Activated T-cell treated with anti-CD3 and anti-CD28 coated beads, Interleukin-2, amount 50 U/mL, for 4 hours (primary cell): ENCODE data around the gene DIPK1C. TPM values are rescaled to one million over a fixed set of nuclear protein-coding genes. Genes with fewer than 3 reads are reported as not detected.

Source experiments
- ATAC-seq, 2 donors: fragments of 200-7000 bp; cut with Tn5 transposase; one replicate each; pipeline ENCODE4 v1.10.0; 2021
- DNase-seq: peaks from one replicate; pipeline ENCODE4 v3.0.0-alpha.2; 2020
- H3K27me3 Mint-ChIP-seq: one replicate; pipeline ENCODE4 v1.8.0; 2021; ENCODE audit warnings: low read depth, mixed read lengths
- H3K36me3 Mint-ChIP-seq: one replicate; pipeline ENCODE4 v1.8.0; 2022; ENCODE audit warnings: mixed read lengths; ENCODE audit not compliant: insufficient read depth
- H3K4me1 Mint-ChIP-seq: one replicate; pipeline ENCODE4 v1.8.0; 2021; ENCODE audit warnings: low read depth, mixed read lengths
- H3K4me3 Mint-ChIP-seq: one replicate; pipeline ENCODE4 v1.8.0; 2021; ENCODE audit warnings: mild to moderate bottlenecking, moderate library complexity, mixed read lengths
- H3K9me3 Mint-ChIP-seq: one replicate; pipeline ENCODE4 v1.8.0; 2021; ENCODE audit warnings: mixed read lengths
- total RNA-seq, 3 donors: library from RNA; stranded (reverse); gene quantifications; one replicate each; pipeline ENCODE4 v1.2.1, GENCODE V29; 2021

DIPK1C gene
- total RNA-seq, 3 donors from 2014 or later: not detected

DNA sequence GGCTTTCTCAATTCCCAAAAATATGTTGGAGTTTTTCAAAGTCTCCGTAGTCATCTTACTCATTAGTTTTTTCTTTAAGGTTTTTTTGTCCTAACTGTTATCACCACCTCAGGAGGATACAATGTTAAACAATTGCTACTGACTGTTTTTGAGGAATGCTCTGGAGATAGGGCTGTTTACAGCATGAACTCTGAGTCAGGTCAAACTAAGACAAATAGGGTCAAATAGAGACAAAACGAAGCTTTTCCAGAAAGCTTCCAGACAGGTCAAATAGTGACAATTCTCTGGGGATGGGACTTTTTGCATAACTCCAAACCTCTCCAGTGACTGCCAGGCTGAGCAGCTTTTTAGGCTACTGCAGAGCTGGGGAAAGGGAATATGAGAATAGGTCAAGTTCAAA, 15.2 kb upstream of the DIPK1C start:
- H3K27me3 Mint-ChIP-seq: peaks cover 3% of the 10 kb centered on the region
- peaks cover 9% of the 10 kb centered on the region for H3K9me3 Mint-ChIP-seq
- H3K4me3 Mint-ChIP-seq: no peak overlapping the region
- peaks cover 2% of the 10 kb centered on the region for H3K36me3 Mint-ChIP-seq
- no peak for DNase-seq
- no peak for ATAC-seq
- no peaks in the 10 kb centered on the region for H3K4me1 Mint-ChIP-seq

DNA sequence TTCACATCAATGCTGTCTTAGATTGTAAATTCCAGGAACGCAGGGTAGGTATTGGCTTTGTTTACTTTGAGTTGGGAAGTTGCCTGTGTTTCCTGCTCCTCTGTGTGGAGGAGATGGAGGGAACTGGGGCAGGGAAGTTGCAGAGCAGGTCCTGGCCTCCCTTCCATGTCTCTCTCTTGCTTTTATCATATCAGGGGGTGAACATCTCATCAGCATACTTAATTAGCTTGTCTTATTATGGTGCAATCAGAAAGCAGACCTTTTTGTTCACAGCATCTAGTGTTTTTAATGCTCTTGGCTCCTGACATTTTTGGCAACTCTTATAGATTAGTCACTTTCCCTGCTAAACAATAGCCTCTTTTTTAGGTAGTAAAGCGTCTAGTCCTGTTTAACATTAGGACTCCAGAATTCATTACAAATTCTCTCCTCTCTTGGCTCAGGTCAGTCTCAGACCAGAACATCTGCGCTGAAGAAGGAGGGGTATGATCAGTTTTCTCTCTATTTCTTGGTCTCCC, 11.5 kb upstream of the DIPK1C start:
- peaks cover 9% of the 10 kb centered on the region for H3K9me3 Mint-ChIP-seq

DNA sequence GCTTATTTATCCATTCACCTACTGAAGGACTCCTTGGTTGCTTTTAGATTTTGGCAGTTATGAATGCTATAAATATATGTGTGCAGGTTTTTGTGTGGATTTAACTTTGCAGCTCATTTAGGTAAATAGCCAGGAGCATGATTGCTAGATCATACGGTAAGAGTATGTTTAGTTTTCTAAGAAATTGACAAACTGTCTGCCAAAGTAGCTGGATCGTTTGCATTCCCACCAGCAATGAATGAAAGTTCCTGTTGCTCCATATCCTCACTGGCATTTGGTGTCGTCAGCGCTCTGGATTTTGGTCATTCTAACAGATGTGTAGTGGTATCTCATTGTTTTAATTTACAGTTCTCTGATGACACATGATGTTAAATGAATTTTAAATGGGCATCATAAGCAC, 8.7 kb upstream of the DIPK1C start:
- peaks cover 2% of the 10 kb centered on the region for H3K36me3 Mint-ChIP-seq
- no peak for ATAC-seq
- peaks cover 3% of the 10 kb centered on the region for H3K27me3 Mint-ChIP-seq
- no peaks in the 10 kb centered on the region for H3K4me1 Mint-ChIP-seq
- H3K9me3 Mint-ChIP-seq: peaks cover 9% of the 10 kb centered on the region
- H3K4me3 Mint-ChIP-seq: no peak overlapping the region
- no peak for DNase-seq

More for the DNA sequence above, 11.5 kb upstream of the DIPK1C start:
- Mint-ChIP-seq H3K36me3 (peaks cover 2% of the 10 kb centered on the region), H3K4me3 (no peak overlapping the region), H3K4me1 (no peaks in the 10 kb centered on the region), H3K27me3 (peaks cover 3% of the 10 kb centered on the region)
- no peak for ATAC-seq
- DNase-seq: no peak

DNA sequence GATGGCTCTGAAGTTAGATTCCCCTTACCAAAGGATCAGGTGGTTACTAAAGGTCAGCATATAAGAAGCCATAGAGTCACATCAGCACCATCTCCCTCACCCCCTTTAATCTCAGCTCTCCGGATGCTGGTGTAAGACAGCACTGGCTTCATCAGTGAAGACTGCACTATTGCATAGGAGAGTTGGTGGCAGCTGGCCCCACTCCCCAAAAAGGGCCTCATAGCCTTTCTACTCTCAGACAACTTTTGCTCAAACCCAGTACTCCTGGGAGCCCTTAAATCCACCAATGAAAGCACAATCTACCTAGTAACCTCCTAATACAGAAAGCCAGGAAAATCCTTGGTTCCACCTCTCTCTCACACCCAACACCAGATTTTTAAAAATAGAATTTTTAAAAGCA, 6.9 kb upstream of the DIPK1C start:
- ATAC-seq (no peak), DNase-seq (no peak)
- Mint-ChIP-seq H3K9me3 (no peaks in the 10 kb centered on the region), H3K36me3 (no peaks in the 10 kb centered on the region), H3K27me3 (peaks cover 6% of the 10 kb centered on the region), H3K4me3 (no peak overlapping the region), H3K4me1 (peaks cover 3% of the 10 kb centered on the region)

DNA sequence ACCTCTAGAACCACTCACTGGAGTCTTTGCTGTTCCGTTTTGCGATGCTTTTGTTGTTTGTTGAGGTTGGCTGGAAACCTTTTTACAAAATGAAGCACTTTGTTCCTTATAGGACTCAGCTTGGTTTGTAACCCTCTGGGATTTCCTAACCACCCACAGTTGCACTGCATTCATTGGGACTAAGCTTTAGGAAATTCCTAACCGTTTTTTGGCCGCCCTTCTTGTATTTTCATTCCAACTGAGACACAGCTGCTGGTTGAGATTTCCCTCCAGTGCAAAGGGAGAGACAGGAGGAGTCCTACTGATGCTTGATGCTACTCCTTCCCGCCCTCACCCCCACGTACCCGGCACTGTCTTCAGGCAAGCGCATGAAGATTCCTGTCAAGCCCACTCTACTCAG, 6.1 kb upstream of the DIPK1C start:
- H3K27me3 Mint-ChIP-seq: peaks cover 10% of the 10 kb centered on the region
- H3K9me3 Mint-ChIP-seq: no peaks in the 10 kb centered on the region
- H3K36me3 Mint-ChIP-seq: no peaks in the 10 kb centered on the region
- ATAC-seq: no peak
- DNase-seq: no peak
- no peak overlapping the region for H3K4me3 Mint-ChIP-seq
- peaks cover 6% of the 10 kb centered on the region for H3K4me1 Mint-ChIP-seq

DNA sequence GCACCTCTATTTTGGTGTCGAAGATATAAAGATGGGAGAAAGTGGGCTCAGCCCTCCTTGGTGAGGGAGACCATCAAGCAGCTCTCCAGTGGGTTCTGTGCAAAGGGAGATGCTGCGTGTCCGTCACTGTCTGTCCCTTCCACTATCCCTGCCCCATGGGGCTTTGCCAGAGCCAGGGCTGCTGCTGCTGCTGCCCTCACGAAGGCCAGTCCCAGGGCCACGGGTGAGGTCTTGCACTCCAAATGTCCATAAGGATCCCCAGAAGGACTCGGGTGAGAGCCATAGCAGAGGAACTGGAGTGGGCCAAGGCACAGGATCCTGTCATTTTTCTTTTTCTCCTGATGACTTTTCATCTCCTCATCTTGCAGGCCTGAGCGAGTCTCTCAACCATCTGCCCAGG, 3.7 kb upstream of the DIPK1C start:
- peaks cover 13% of the 10 kb centered on the region for H3K4me1 Mint-ChIP-seq
- DNase-seq (no peak), ATAC-seq (no peak)
- H3K36me3 Mint-ChIP-seq: no peaks in the 10 kb centered on the region
- H3K9me3 Mint-ChIP-seq: no peaks in the 10 kb centered on the region
- peaks cover 25% of the 10 kb centered on the region for H3K27me3 Mint-ChIP-seq
- no peak overlapping the region for H3K4me3 Mint-ChIP-seq

DNA sequence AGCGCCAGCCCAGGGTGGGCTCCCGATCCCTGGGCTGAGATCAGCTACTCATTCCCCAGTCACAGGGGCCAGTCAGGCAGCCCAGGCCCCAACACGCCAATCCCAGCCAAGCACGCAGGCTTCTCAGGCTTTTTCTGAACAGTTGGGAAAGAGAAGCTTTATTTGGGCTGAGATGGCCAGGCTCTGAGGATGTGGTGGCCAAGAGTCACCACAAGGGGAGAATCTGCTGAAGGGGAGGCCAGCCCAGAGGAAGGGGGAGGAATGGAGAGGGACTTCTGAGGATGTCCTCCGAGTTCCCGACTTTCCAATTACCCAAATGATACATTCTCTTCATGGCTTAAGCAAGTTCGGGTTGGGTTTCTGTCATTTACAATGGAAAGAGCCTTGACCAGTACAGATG, 2.8 kb upstream of the DIPK1C start:
- Mint-ChIP-seq H3K4me3 (no peak overlapping the region), H3K36me3 (no peaks in the 10 kb centered on the region), H3K9me3 (no peaks in the 10 kb centered on the region), H3K4me1 (peaks cover 13% of the 10 kb centered on the region), H3K27me3 (peaks cover 32% of the 10 kb centered on the region)
- no peak for ATAC-seq
- no peak for DNase-seq

DNA sequence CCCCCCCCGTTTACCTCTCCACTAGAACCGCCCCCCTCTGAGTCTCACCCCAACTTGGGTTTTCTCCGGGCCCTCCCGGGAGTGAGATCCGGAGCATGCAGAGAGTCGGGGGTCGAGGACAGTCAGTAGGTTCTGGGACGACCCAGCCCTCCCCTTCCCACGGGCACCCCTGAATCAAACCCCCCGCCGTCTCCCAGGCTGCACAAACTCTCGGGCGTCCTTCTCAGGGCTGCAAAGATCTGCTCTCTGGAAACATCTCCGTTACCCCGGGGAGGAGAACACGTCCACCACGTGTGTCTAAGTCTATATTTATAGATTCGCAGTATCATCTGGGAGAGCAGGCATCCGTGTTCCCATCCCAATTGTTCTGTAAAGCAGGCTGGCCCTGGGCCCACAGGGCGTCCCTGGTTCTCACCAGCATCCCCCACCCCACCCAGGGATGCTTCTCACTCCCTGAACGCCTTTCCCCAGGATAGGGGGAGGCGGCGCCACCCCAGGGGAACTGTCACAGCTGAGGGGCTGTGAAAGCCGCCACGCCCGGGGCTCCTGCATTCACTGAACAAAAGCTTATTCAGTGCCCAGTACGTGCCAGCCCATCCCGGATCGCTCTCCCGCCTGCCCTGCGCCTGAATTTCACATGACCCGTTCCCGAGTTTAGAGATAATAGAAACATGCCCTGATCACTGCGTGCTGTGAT, 765 bp upstream of the DIPK1C start:
- no peak for ATAC-seq
- H3K4me3 Mint-ChIP-seq: peak overlapping the region; percentile 69

DNA sequence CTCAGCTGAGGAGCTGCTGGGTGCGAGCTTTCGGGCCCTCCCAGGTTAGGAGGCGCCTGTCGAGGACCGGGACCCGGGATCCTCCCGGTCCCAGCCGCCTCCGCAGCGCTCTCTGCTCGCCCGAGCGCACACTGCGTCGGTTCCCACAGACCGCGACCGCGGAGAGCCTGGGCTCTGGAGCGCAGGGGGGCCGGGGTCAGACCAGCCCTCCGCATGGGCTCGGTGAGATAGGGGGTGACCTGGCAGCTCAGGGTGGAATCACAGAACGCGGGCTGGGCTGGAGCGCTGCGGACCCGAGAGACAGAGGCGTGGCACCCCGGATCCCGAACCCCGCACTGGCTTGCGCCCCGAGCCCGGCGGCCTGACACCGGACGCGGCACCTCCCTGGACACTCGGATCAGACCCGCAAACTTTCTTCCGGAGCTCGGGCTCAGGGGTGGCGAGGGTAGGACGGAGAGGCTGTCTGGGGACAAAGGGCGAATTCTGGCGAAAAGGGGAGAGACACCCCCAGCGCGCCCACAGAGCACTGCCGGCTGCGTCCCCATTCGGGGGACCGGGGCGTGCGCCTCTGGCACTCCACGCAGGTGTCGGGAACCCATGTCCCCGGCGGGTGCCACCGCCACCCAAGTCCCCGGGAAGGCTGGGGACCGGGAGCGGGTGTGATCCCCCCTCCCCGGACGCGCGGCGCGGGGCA, 612 bp downstream of the DIPK1C start:
- Mint-ChIP-seq H3K4me3 (no peak overlapping the region), H3K4me1 (peaks cover 13% of the 10 kb centered on the region), H3K9me3 (no peaks in the 10 kb centered on the region), H3K36me3 (no peaks in the 10 kb centered on the region), H3K27me3 (peaks cover 44% of the 10 kb centered on the region)
- ATAC-seq (peak; percentile 37), DNase-seq (no peak)

More for the DNA sequence above, 765 bp upstream of the DIPK1C start:
- Mint-ChIP-seq H3K9me3 (no peaks in the 10 kb centered on the region), H3K36me3 (no peaks in the 10 kb centered on the region), H3K27me3 (peaks cover 44% of the 10 kb centered on the region), H3K4me1 (peaks cover 13% of the 10 kb centered on the region)
- DNase-seq: no peak

DNA sequence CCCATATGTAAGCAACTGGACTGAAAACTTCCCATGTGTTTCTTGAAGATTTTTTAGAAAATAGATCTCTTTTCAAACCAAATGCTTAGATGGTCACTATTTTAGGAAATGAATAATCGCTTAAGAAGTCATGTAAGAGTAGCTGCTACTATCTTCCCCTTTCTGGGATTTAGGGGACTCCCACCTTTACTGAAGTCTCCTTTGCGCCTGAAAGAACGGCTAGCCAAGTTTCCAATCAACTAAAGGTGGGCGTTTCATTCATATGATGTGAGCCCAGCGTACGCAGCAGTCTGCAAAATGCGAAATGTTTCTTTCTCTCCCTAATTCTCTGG, 1.1 kb downstream of the DIPK1C start:
- H3K4me1 Mint-ChIP-seq: peaks cover 13% of the 10 kb centered on the region
- no peak for DNase-seq
- H3K4me3 Mint-ChIP-seq: no peak overlapping the region
- no peaks in the 10 kb centered on the region for H3K9me3 Mint-ChIP-seq
- ATAC-seq: no peak
- peaks cover 44% of the 10 kb centered on the region for H3K27me3 Mint-ChIP-seq
- no peaks in the 10 kb centered on the region for H3K36me3 Mint-ChIP-seq

DNA sequence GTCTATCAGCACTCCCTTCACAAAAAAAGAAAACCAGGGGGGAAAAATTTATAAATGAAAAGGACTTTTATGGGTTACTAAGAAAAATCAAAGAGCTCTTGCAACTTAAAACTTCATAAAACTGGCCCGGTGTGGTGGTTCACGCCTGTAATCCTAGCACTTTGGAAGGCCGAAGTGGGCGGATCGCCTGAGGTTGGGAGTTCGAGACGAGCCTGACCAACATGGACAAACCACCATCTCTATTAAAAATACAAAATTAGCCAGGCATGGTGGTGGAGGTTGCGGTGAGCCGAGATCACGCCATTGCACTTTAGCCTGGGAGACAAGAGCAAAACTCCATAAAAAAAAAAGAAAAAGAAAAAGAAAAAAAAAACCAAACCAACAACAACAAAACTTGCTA, 1.7 kb downstream of the DIPK1C start:
- no peak overlapping the region for H3K4me3 Mint-ChIP-seq
- DNase-seq (no peak), ATAC-seq (no peak)
- H3K27me3 Mint-ChIP-seq: peaks cover 44% of the 10 kb centered on the region
- H3K36me3 Mint-ChIP-seq: no peaks in the 10 kb centered on the region
- H3K9me3 Mint-ChIP-seq: no peaks in the 10 kb centered on the region
- H3K4me1 Mint-ChIP-seq: peaks cover 13% of the 10 kb centered on the region

DNA sequence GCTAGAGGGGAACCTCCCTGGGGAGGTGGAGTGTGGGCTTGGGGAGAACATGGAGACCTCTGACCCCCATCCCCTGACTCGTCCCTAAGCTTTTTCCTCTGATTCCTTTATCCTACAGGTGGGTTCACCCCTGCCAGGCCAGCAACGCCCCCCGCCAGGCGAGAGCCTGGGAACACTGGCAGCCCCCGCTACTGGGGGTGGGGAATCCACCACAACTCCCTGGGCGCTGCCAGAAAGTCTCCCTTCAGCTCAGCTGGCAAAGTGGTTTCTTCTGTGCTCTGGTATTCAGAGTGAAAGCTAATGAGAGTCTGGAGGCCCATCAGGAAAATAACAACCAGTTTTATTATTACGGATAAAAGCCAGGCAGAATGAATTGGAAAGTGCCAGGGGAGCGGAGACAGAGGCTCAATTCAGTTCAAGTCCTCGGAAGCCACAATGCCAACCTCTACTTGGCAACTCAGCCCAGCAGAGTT, 2.8 kb downstream of the DIPK1C start:
- H3K9me3 Mint-ChIP-seq: no peaks in the 10 kb centered on the region
- no peaks in the 10 kb centered on the region for H3K36me3 Mint-ChIP-seq
- peaks cover 11% of the 10 kb centered on the region for H3K4me1 Mint-ChIP-seq
- H3K4me3 Mint-ChIP-seq: no peak overlapping the region
- H3K27me3 Mint-ChIP-seq: peaks cover 43% of the 10 kb centered on the region
- ATAC-seq: no peak
- DNase-seq: no peak

DNA sequence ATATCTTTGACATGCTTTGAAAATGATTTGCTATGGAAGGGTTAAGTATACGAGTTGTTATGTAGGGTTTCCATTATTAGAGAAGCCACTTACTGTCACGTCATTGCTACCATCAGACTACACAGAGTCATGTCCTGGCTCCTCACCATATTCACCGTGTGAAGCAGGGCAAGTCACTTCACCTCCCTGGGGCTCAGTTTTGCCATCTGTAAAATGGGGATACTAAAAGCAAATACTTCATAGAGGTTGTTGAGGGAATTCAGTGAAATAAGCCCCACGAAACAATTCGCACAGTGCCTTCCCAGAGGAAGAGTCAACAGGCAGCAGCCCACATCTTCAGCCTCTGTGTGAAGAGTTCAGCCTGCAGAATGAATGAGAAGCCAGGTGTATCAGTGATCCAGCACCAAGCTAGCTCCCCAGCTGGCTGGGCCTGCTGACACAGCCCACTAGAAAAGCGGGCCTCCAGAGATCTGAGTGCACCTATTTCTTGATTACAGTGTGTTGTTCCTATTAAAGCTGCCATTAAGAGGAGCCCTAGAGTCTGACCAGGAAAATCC, 3.4 kb downstream of the DIPK1C start:
- H3K4me1 Mint-ChIP-seq: peaks cover 9% of the 10 kb centered on the region
- no peak overlapping the region for H3K4me3 Mint-ChIP-seq
- DNase-seq: no peak
- H3K36me3 Mint-ChIP-seq: no peaks in the 10 kb centered on the region
- ATAC-seq: no peak
- H3K27me3 Mint-ChIP-seq: peaks cover 41% of the 10 kb centered on the region
- H3K9me3 Mint-ChIP-seq: no peaks in the 10 kb centered on the region

DNA sequence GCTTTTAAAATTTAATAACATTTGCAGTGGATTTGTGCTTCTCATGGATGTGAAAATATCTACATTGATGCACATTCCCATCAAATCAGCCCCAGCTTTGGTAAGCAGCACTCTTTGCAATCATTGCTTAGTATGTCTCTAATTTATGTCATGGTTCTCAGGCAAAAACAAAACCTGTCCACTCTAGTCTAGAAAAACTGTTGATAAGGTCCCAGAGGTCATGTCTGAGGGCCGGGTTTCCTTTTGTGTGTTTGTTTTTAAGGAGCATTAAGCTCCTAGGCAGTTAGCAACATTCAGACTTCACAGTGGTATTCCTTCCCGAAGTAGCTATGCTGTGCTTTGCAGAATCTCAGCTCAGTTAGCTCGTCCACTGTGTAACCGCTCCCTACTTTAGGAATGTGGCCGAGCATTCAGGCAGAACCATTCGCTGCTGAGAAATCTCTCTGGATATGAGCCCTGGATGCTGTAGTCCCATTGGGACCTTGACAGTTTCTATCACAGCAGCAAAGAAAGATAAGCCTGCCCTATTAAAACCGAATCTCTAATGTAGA, 4.0 kb downstream of the DIPK1C start:
- peaks cover 5% of the 10 kb centered on the region for H3K4me1 Mint-ChIP-seq
- DNase-seq: no peak
- ATAC-seq: no peak
- H3K4me3 Mint-ChIP-seq: no peak overlapping the region
- peaks cover 36% of the 10 kb centered on the region for H3K27me3 Mint-ChIP-seq
- H3K36me3 Mint-ChIP-seq: no peaks in the 10 kb centered on the region
- no peaks in the 10 kb centered on the region for H3K9me3 Mint-ChIP-seq
